H1 (cell line): ENCODE measurements around the gene TTLL9. TPM values are rescaled to one million over a fixed set of nuclear protein-coding genes. Genes with fewer than 3 reads are reported as not detected.

Experiments
- CTCF ChIA-PET: fragments of 300-600 bp; sonication (Branson Sonifier 250); formaldehyde crosslinking; loops from one replicate; lab custom pipeline; 2021; ENCODE audit not compliant: partially characterized antibody; lab: Charles Lee
- POLR2A ChIA-PET: fragments of 300-600 bp; sonication (Branson Sonifier 250); formaldehyde crosslinking; loops from one replicate; lab custom pipeline; 2021; ENCODE audit warnings: inconsistent platforms; ENCODE audit not compliant: partially characterized antibody; lab: Charles Lee
- DNase-seq, 2 experiments: peaks; one replicate each; pipeline versions ENCODE4 v3.0.0 to v3.0.0-alpha.2; 2010 to 2022; ENCODE audit warnings: low spot score in 2 of 2, low read depth in 1 of 2, mixed read lengths in 1 of 2
- FAIRE-seq: peaks from 2 replicates; lab custom pipeline; 2011; peaks lifted over from hg19 to GRCh38; lab: Jason Lieb, UNC
- H2AFZ ChIP-seq: 2 replicates; pipeline ENCODE4 v1.8.1; 2012; ENCODE audit warnings: low read length, inconsistent platforms
- H2AK5ac ChIP-seq: 2 replicates; pipeline ENCODE4 v1.6.1; 2013; ENCODE audit warnings: low read depth, low read length
- H2BK120ac ChIP-seq: replicated peaks from 2 replicates; pipeline ENCODE3; 2013; ENCODE audit warnings: low read depth, low read length, inconsistent platforms
- H2BK12ac ChIP-seq: 2 replicates; pipeline ENCODE4 v1.6.1; 2013; ENCODE audit warnings: low read depth, low read length
- H2BK15ac ChIP-seq: 2 replicates; pipeline ENCODE4 v1.6.1; 2013; ENCODE audit warnings: low read length
- H2BK20ac ChIP-seq: 2 replicates; pipeline ENCODE4 v1.6.1; 2013; ENCODE audit warnings: low read length
- H2BK5ac ChIP-seq: 2 replicates; pipeline ENCODE4 v1.6.1; 2013; ENCODE audit warnings: low read depth, low read length
- H3K14ac ChIP-seq: 2 replicates; pipeline ENCODE4 v1.6.1; 2013; ENCODE audit warnings: inconsistent platforms; ENCODE audit not compliant: insufficient read length
- H3K18ac ChIP-seq: 2 replicates; pipeline ENCODE4 v1.6.1; 2013; ENCODE audit warnings: low read length; ENCODE audit errors: extremely low read depth
- H3K23ac ChIP-seq: 2 replicates; pipeline ENCODE4 v1.6.1; 2013; ENCODE audit warnings: inconsistent platforms; ENCODE audit not compliant: insufficient read length
- H3K23me2 ChIP-seq: 2 replicates; pipeline ENCODE4 v1.6.1; 2013; ENCODE audit warnings: low read depth, low read length
- H3K27ac ChIP-seq: 2 replicates; pipeline ENCODE4 v1.6.1; 2011; ENCODE audit warnings: low read depth, low read length, inconsistent platforms
- H3K27me3 ChIP-seq, 4 experiments: replicated peaks in 1 of 4; 1 replicate in 1 of 4; 2 replicates in 3 of 4; pipeline versions ENCODE4 v1.6.1 to v1.8.1; 2011 to 2013; ENCODE audit warnings: low read length in 3 of 4, mild to moderate bottlenecking in 3 of 4, inconsistent platforms in 2 of 4, mixed read lengths in 2 of 4, moderate library complexity in 1 of 4; ENCODE audit not compliant: control insufficient read depth in 3 of 4, insufficient read depth in 3 of 4; ENCODE audit errors: extremely low read depth in 1 of 4
- H3K36me3 ChIP-seq, 4 experiments: 2 replicates each; pipeline versions ENCODE4 v1.6.1 to v1.8.1; 2011 to 2013; ENCODE audit warnings: mild to moderate bottlenecking in 4 of 4, low read length in 3 of 4, moderate library complexity in 2 of 4, control low read depth in 1 of 4, inconsistent platforms in 1 of 4; ENCODE audit not compliant: insufficient read depth in 4 of 4, control insufficient read depth in 2 of 4
- H3K4ac ChIP-seq: replicated peaks from 2 replicates; pipeline ENCODE3; 2013; ENCODE audit warnings: low read length, low read depth, mixed read lengths, inconsistent platforms; ENCODE audit not compliant: insufficient read length
- H3K4me1 ChIP-seq, 4 experiments: replicated peaks in 1 of 4; 1 replicate in 1 of 4; 2 replicates in 3 of 4; pipeline versions ENCODE4 v1.6.1 to v1.8.1; 2011 to 2013; ENCODE audit warnings: low read length in 3 of 4, inconsistent platforms in 2 of 4, mixed read lengths in 1 of 4; ENCODE audit not compliant: insufficient read depth in 4 of 4, control insufficient read depth in 3 of 4
- H3K4me2 ChIP-seq, 2 experiments: 2 replicates each; pipeline versions ENCODE4 v1.6.1 to v1.8.1; 2011 to 2013; ENCODE audit warnings: low read depth in 2 of 2, low read length in 2 of 2, control low read depth in 1 of 2, inconsistent platforms in 1 of 2, mild to moderate bottlenecking in 1 of 2; ENCODE audit not compliant: insufficient read depth in 1 of 2
- H3K4me3 ChIP-seq, 4 experiments: fragments of 200-600, 300-600 bp in 1 of 4; sonication (generic), shearing (Covaris generic), sonication (Bioruptor Twin) in 1 of 4; 2 replicates each; pipeline versions ENCODE4 v1.5.1 to v1.8.1; 2011 to 2016; ENCODE audit warnings: low read length in 4 of 4, low read depth in 3 of 4, control low read depth in 2 of 4, inconsistent platforms in 2 of 4, mild to moderate bottlenecking in 2 of 4, mixed read lengths in 1 of 4, moderate library complexity in 1 of 4; ENCODE audit not compliant: insufficient read depth in 2 of 4; ENCODE audit errors: extremely low read depth in 1 of 4
- H3K56ac ChIP-seq: replicated peaks from 2 replicates; pipeline ENCODE3; 2013; ENCODE audit warnings: low read depth, mild to moderate bottlenecking, mixed read lengths, low read length, inconsistent platforms; ENCODE audit not compliant: insufficient read length
- H3K79me1 ChIP-seq: 2 replicates; pipeline ENCODE4 v1.6.1; 2013; ENCODE audit warnings: low read depth, low read length, control low read depth
- H3K79me2 ChIP-seq, 2 experiments: 2 replicates each; pipeline versions ENCODE4 v1.6.1 to v1.8.1; 2012 to 2013; ENCODE audit warnings: low read length in 2 of 2, mild to moderate bottlenecking in 2 of 2, inconsistent platforms in 1 of 2; ENCODE audit not compliant: insufficient read depth in 2 of 2, control insufficient read depth in 1 of 2
- H3K9ac ChIP-seq, 4 experiments: replicated peaks in 1 of 4; 1 replicate in 1 of 4; 2 replicates in 3 of 4; pipeline versions ENCODE4 v1.6.1 to v1.8.1; 2011 to 2013; ENCODE audit warnings: low read depth in 3 of 4, low read length in 3 of 4, control low read depth in 2 of 4, mild to moderate bottlenecking in 2 of 4, moderate library complexity in 2 of 4, inconsistent platforms in 1 of 4; ENCODE audit errors: extremely low read depth in 1 of 4
- H3K9me3 ChIP-seq, 2 experiments: 2 replicates each; pipeline versions ENCODE4 v1.6.1 to v1.8.1; 2012 to 2013; ENCODE audit warnings: mild to moderate bottlenecking in 2 of 2, moderate library complexity in 2 of 2, control low read depth in 1 of 2, inconsistent platforms in 1 of 2, low read depth in 1 of 2, low read length in 1 of 2, mixed read lengths in 1 of 2; ENCODE audit not compliant: insufficient read depth in 2 of 2
- H4K20me1 ChIP-seq, 2 experiments: replicated peaks in 1 of 2; 2 replicates each; pipeline versions ENCODE3 to v1.8.1; 2011 to 2013; ENCODE audit warnings: inconsistent platforms in 2 of 2, low read length in 2 of 2, mild to moderate bottlenecking in 1 of 2; ENCODE audit not compliant: insufficient read depth in 2 of 2, control insufficient read depth in 1 of 2
- H4K5ac ChIP-seq: 2 replicates; pipeline ENCODE4 v1.6.1; 2013; ENCODE audit warnings: low read length, low read depth, mixed read lengths, inconsistent platforms; ENCODE audit not compliant: insufficient read length
- H4K8ac ChIP-seq: 2 replicates; pipeline ENCODE4 v1.8.0; 2013; ENCODE audit warnings: mild to moderate bottlenecking, moderate library complexity, low read length, inconsistent platforms; ENCODE audit not compliant: insufficient read depth; ENCODE audit errors: extremely low read depth
- H4K91ac ChIP-seq: replicated peaks from 2 replicates; pipeline ENCODE3; 2013; ENCODE audit warnings: low read length, mixed read lengths, inconsistent platforms; ENCODE audit not compliant: insufficient read length
- BRCA1 ChIP-seq: IDR thresholded peaks from 2 replicates; pipeline ENCODE4 v1.6.1; 2012; ENCODE audit warnings: low read depth, low read length, improper control_type of control experiment
- CHD2 ChIP-seq: IDR thresholded peaks from 2 replicates; pipeline ENCODE4 v1.6.1; 2012; ENCODE audit warnings: low read length, improper control_type of control experiment
- CTBP2 ChIP-seq: IDR thresholded peaks from 2 replicates; pipeline ENCODE4 v1.7.0; 2011; ENCODE audit warnings: borderline replicate concordance, mild to moderate bottlenecking, moderate library complexity, mixed read lengths, low read length; ENCODE audit not compliant: insufficient read depth, insufficient read length
- HDAC6 ChIP-seq: IDR thresholded peaks from one replicate; pipeline ENCODE4 v1.7.1; 2012; ENCODE audit warnings: low read depth, mild to moderate bottlenecking, inconsistent platforms, low read length, moderate library complexity
- KDM5A ChIP-seq: fragments of 200-600 bp; IDR thresholded peaks from 2 replicates; pipeline ENCODE4 v1.7.1; 2012; ENCODE audit warnings: mild to moderate bottlenecking, low read length, inconsistent platforms, mixed read lengths
- NRF1 ChIP-seq: IDR thresholded peaks from 2 replicates; pipeline ENCODE4 v1.6.1; 2011; ENCODE audit warnings: mild to moderate bottlenecking, low read depth, low read length, improper control_type of control experiment
- RNF2 ChIP-seq: fragments of 200-900, 300-1000 bp; sonication (generic); IDR thresholded peaks from 2 replicates; pipeline ENCODE4 v1.7.1; 2016; ENCODE audit warnings: borderline replicate concordance, low read depth, mild to moderate bottlenecking, antibody characterized with exemption, low read length; ENCODE audit not compliant: poor library complexity, severe bottlenecking; ENCODE audit errors: missing control alignments
- WGBS, 2 experiments: shearing (Covaris generic) in 1 of 2; methylation state at CpG; one replicate each; pipeline versions ENCODE4 v1.1.6 to v1.1.7; 2013 to 2015; ENCODE audit warnings: low lambda C conversion rate in 2 of 2, mixed read lengths in 2 of 2, inconsistent platforms in 1 of 2, low coverage in 1 of 2, missing lambda C conversion rate in 1 of 2; ENCODE audit not compliant: insufficient replicate concordance in 2 of 2, insufficient coverage in 1 of 2, insufficient read length in 1 of 2; ENCODE audit errors: extremely low coverage in 1 of 2, missing lambda C conversion rate in 1 of 2; 5-methylcytosine and 5-hydroxymethylcytosine counted together
- polyA plus RNA-seq, 7 experiments: library from polyadenylated mRNA; depleted of rRNA in 3 of 7; stranded (reverse) in 5 of 7; unstranded in 2 of 7; fragments of >200 nt in 5 of 7; fragments of 200-250 nt in 2 of 7; gene quantifications; 1 replicate in 5 of 7; 2 replicates in 1 of 7; 4 replicates in 1 of 7; pipeline versions ENCODE4 v1.2.1 to v1.2.3, GENCODE V29; 2011 to 2013; ENCODE audit warnings: missing spikeins in 2 of 7, mixed read lengths in 2 of 7
- total RNA-seq: library from RNA; stranded (reverse); fragmentation: NEBNext Ultra II Directional; extraction: Animal tissue kit (Norgen Biotek cat#: 25700); gene quantifications from 2 replicates; pipeline ENCODE4 v1.2.1, GENCODE V29; 2021

The TTLL9 gene
- total and polyA plus RNA-seq, 2 of the 8 experiments (the other 6 are each of a cell fraction or from before 2014, with no cell fraction given) = 0.06 TPM; not detected in 1

DNA sequence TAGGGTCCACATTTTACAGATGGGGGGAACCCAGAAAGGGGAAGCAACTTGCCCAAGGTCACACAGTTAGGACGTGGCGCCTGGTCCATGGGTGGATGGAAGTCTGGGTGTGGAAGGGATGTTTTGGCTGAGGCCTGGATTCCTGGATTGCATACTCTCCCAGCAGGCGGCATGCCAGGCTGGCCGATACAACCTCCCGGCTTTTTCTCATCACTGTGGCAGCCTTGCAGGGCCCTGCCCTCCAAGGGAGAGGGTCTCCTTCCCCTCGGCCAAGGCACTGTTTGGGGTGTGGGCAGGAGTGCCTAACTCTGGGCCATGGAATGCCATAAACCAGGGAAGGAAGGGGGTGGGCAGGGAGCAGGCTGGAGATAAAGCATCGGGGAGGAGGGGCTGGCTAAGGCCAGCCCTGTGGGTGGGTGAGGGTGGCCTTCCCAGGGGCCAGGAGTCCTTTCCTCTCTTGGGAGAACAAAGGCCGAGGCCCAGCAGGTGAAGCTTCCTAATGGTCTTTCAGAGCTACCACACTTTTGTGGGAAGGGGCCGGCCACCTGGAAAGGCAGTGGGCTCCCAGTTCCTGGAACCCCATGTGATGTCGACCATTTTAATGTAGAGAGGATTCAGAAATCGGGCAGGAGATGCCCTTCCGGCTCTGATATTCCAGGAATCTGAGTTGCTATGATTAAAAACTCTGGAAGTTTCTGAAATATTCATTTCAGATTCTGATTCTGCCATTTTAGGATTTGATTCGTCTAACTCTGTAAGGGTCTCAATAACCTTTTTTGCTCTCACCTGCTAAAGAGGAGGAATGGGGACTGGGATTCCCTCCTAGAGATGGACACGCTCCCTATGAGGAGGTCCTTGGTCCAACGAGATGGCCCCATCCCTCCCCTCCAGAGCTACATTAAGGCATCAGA lies 29.3 kb upstream of the TTLL9 start:
- no peaks in the 10 kb centered on the region for H3K9me3 ChIP-seq
- no peak overlapping the region for H3K4ac ChIP-seq
- no peak overlapping the region for H3K4me2 ChIP-seq
- 75% methylated on average over 15 of the region's 15 CpGs; no CpG with 5 or more reads in 1 of the 2 experiments for WGBS, 2 experiments
- no peak overlapping the region for H4K5ac ChIP-seq
- H3K36me3 ChIP-seq = no peaks in the 10 kb centered on the region
- H3K9ac ChIP-seq = no peak overlapping the region
- H3K14ac ChIP-seq = no peak overlapping the region
- H3K4me1 ChIP-seq = peaks cover 4 to 37% (median 35%) of the 10 kb centered on the region in 4 experiments
- H3K27ac ChIP-seq = no peak overlapping the region
- H2BK15ac ChIP-seq = no peak overlapping the region
- H3K27me3 ChIP-seq = no peaks in the 10 kb centered on the region
- no peaks in the 10 kb centered on the region for H4K20me1 ChIP-seq
- H3K18ac ChIP-seq = peak overlapping the region; percentile 71
- no peak overlapping the region for H3K4me3 ChIP-seq
- H2BK12ac ChIP-seq = peak overlapping the region; percentile 70; the same call in 1 of the 2 replicates
- H3K79me2 ChIP-seq = no peaks in the 10 kb centered on the region
- H3K23ac ChIP-seq = no peak overlapping the region
- ChIA-PET POLR2A (no interaction called here), CTCF (interaction anchor here (0.6 to 2.4 kb wide), 2 partner anchors 18 to 112 kb away, joined by 3 to 7 read pairs; no protein-coding TSS in a partner anchor)
- peak overlapping the region; percentile 29; the same call in 1 of the 2 replicates for H2AFZ ChIP-seq
- H3K56ac ChIP-seq = no peak overlapping the region
- H2BK20ac ChIP-seq = peak overlapping the region; percentile 40
- peaks cover 4% of the 10 kb centered on the region for H3K23me2 ChIP-seq
- peak overlapping the region; percentile 45 for H4K91ac ChIP-seq
- no peak for DNase-seq
- H2BK120ac ChIP-seq = peak overlapping the region; percentile 0
- FAIRE-seq = no peak
- H2BK5ac ChIP-seq = no peak overlapping the region
- H2AK5ac ChIP-seq = peak overlapping the region; percentile 56; the same call in 1 of the 2 replicates
- no peaks in the 10 kb centered on the region for H3K79me1 ChIP-seq
- no peak for TF ChIP-seq NRF1
- TF ChIP-seq CHD2 = no peak
- TF ChIP-seq RNF2 = no peak
- no peak for TF ChIP-seq KDM5A
- no peak for TF ChIP-seq BRCA1
- TF ChIP-seq HDAC6 = no peak
- no peak for TF ChIP-seq CTBP2
- H4K8ac ChIP-seq = no peak overlapping the region
